ENCODE results near the gene TMED10.
A peak's percentile ranks its signal among the peaks of the same experiment; 100 is the strongest.

TMED10 gene

GRCh38 chr14:75168586-75169335 lies 7.7 kb downstream of the TMED10 start:
- ATAC-seq (replicated peaks; ENCODE audit: extremely low read depth, poor library complexity, severe bottlenecking) (no peak), DNase-seq (ENCODE audit: low spot score in 2 of 2) (no peak)
- no peak overlapping the region for H3K27ac Mint-ChIP-seq (ENCODE audit: low read depth)
- peaks cover 6% of the 10 kb centered on the region for H3K36me3 Mint-ChIP-seq (ENCODE audit: insufficient read depth)
- H3K4me1 Mint-ChIP-seq = peaks cover 73% of the 10 kb centered on the region
- H3K4me3 Mint-ChIP-seq = no peak overlapping the region
- no peaks in the 10 kb centered on the region for H3K9me3 Mint-ChIP-seq
- no peaks in the 10 kb centered on the region for H3K27me3 Mint-ChIP-seq

GRCh38 chr14:75167325-75167724 lies 9.1 kb downstream of the TMED10 start:
- ATAC-seq (replicated peaks; ENCODE audit: extremely low read depth, poor library complexity, severe bottlenecking) (no peak), DNase-seq (ENCODE audit: low spot score in 2 of 2) (no peak)
- H3K4me1 Mint-ChIP-seq = peaks cover 68% of the 10 kb centered on the region
- H3K4me3 Mint-ChIP-seq = no peak overlapping the region
- peaks cover 6% of the 10 kb centered on the region for H3K36me3 Mint-ChIP-seq (ENCODE audit: insufficient read depth)
- no peak overlapping the region for H3K27ac Mint-ChIP-seq (ENCODE audit: low read depth)
- no peaks in the 10 kb centered on the region for H3K9me3 Mint-ChIP-seq
- H3K27me3 Mint-ChIP-seq = no peaks in the 10 kb centered on the region

GRCh38 chr14:75165586-75166391 lies 10.6 kb downstream of the TMED10 start:
- DNase-seq (ENCODE audit: low spot score in 2 of 2) (no peak), ATAC-seq (replicated peaks; ENCODE audit: extremely low read depth, poor library complexity, severe bottlenecking) (no peak)
- no peak overlapping the region for H3K4me3 Mint-ChIP-seq
- peaks cover 10% of the 10 kb centered on the region for H3K36me3 Mint-ChIP-seq (ENCODE audit: insufficient read depth)
- H3K27ac Mint-ChIP-seq (ENCODE audit: low read depth) = no peak overlapping the region
- H3K27me3 Mint-ChIP-seq = no peaks in the 10 kb centered on the region
- H3K4me1 Mint-ChIP-seq = peaks cover 68% of the 10 kb centered on the region
- no peaks in the 10 kb centered on the region for H3K9me3 Mint-ChIP-seq

GRCh38 chr14:75164809-75165208 lies 11.6 kb downstream of the TMED10 start:
- H3K4me1 Mint-ChIP-seq = peaks cover 68% of the 10 kb centered on the region
- peaks cover 12% of the 10 kb centered on the region for H3K36me3 Mint-ChIP-seq (ENCODE audit: insufficient read depth)
- no peak overlapping the region for H3K4me3 Mint-ChIP-seq
- no peak overlapping the region for H3K27ac Mint-ChIP-seq (ENCODE audit: low read depth)
- H3K9me3 Mint-ChIP-seq = no peaks in the 10 kb centered on the region
- H3K27me3 Mint-ChIP-seq = no peaks in the 10 kb centered on the region
- ATAC-seq (replicated peaks; ENCODE audit: extremely low read depth, poor library complexity, severe bottlenecking) (no peak), DNase-seq (ENCODE audit: low spot score in 2 of 2) (no peak)

GRCh38 chr14:75163677-75164076 lies 12.7 kb downstream of the TMED10 start:
- Mint-ChIP-seq H3K4me3 (no peak overlapping the region), H3K27me3 (no peaks in the 10 kb centered on the region), H3K9me3 (no peaks in the 10 kb centered on the region), H3K4me1 (peaks cover 69% of the 10 kb centered on the region), H3K36me3 (ENCODE audit: insufficient read depth) (peaks cover 11% of the 10 kb centered on the region), H3K27ac (ENCODE audit: low read depth) (no peak overlapping the region)
- ATAC-seq (replicated peaks; ENCODE audit: extremely low read depth, poor library complexity, severe bottlenecking) (no peak), DNase-seq (ENCODE audit: low spot score in 2 of 2) (no peak)

- no peaks in the 10 kb centered on the region for H3K9me3 Mint-ChIP-seq
- no peak overlapping the region for H3K4me3 Mint-ChIP-seq
- H3K27me3 Mint-ChIP-seq = no peaks in the 10 kb centered on the region
- H3K4me1 Mint-ChIP-seq = peaks cover 59% of the 10 kb centered on the region
- peaks cover 8% of the 10 kb centered on the region for H3K36me3 Mint-ChIP-seq (ENCODE audit: insufficient read depth)
- H3K27ac Mint-ChIP-seq (ENCODE audit: low read depth) = peak overlapping the region; percentile 48
- DNase-seq (ENCODE audit: low spot score in 2 of 2) (no peak), ATAC-seq (replicated peaks; ENCODE audit: extremely low read depth, poor library complexity, severe bottlenecking) (no peak)
Measured at GRCh38 chr14:75162631-75163030, 13.8 kb downstream of the TMED10 start.

GRCh38 chr14:75158843-75159614 lies 17.4 kb downstream of the TMED10 start:
- H3K36me3 Mint-ChIP-seq (ENCODE audit: insufficient read depth) = peaks cover 8% of the 10 kb centered on the region
- no peak for DNase-seq (ENCODE audit: low spot score in 2 of 2)
- no peak overlapping the region for H3K4me3 Mint-ChIP-seq
- no peaks in the 10 kb centered on the region for H3K9me3 Mint-ChIP-seq
- no peaks in the 10 kb centered on the region for H3K27me3 Mint-ChIP-seq
- ATAC-seq (replicated peaks; ENCODE audit: extremely low read depth, poor library complexity, severe bottlenecking) = no peak
- peaks cover 57% of the 10 kb centered on the region for H3K4me1 Mint-ChIP-seq
- H3K27ac Mint-ChIP-seq (ENCODE audit: low read depth) = no peak overlapping the region

GRCh38 chr14:75156901-75157300 lies 19.5 kb downstream of the TMED10 start:
- Mint-ChIP-seq H3K27ac (ENCODE audit: low read depth) (no peak overlapping the region), H3K4me1 (peaks cover 53% of the 10 kb centered on the region), H3K27me3 (no peaks in the 10 kb centered on the region), H3K4me3 (peak overlapping the region; percentile 19), H3K36me3 (ENCODE audit: insufficient read depth) (peaks cover 8% of the 10 kb centered on the region), H3K9me3 (no peaks in the 10 kb centered on the region)
- DNase-seq (ENCODE audit: low spot score in 2 of 2) = no peak
- peak; percentile 65 for ATAC-seq (replicated peaks; ENCODE audit: extremely low read depth, poor library complexity, severe bottlenecking)

GRCh38 chr14:75156111-75156510 lies 20.3 kb downstream of the TMED10 start:
- Mint-ChIP-seq H3K27me3 (no peaks in the 10 kb centered on the region), H3K9me3 (no peaks in the 10 kb centered on the region), H3K4me3 (no peak overlapping the region), H3K4me1 (peaks cover 53% of the 10 kb centered on the region), H3K27ac (ENCODE audit: low read depth) (no peak overlapping the region), H3K36me3 (ENCODE audit: insufficient read depth) (peaks cover 7% of the 10 kb centered on the region)
- ATAC-seq (replicated peaks; ENCODE audit: extremely low read depth, poor library complexity, severe bottlenecking) (no peak), DNase-seq (ENCODE audit: low spot score in 2 of 2) (no peak)

- DNase-seq (ENCODE audit: low spot score in 2 of 2) = no peak
- Mint-ChIP-seq H3K4me3 (no peak overlapping the region), H3K27me3 (no peaks in the 10 kb centered on the region), H3K4me1 (peaks cover 44% of the 10 kb centered on the region), H3K9me3 (no peaks in the 10 kb centered on the region), H3K27ac (ENCODE audit: low read depth) (no peak overlapping the region), H3K36me3 (ENCODE audit: insufficient read depth) (peaks cover 7% of the 10 kb centered on the region)
- ATAC-seq (replicated peaks; ENCODE audit: extremely low read depth, poor library complexity, severe bottlenecking) = no peak
Measured at GRCh38 chr14:75155169-75155568, 21.2 kb downstream of the TMED10 start.

- no peak overlapping the region for H3K4me3 Mint-ChIP-seq
- H3K27ac Mint-ChIP-seq (ENCODE audit: low read depth) = no peak overlapping the region
- peaks cover 43% of the 10 kb centered on the region for H3K4me1 Mint-ChIP-seq
- no peaks in the 10 kb centered on the region for H3K27me3 Mint-ChIP-seq
- H3K9me3 Mint-ChIP-seq = no peaks in the 10 kb centered on the region
- ATAC-seq (replicated peaks; ENCODE audit: extremely low read depth, poor library complexity, severe bottlenecking) (no peak), DNase-seq (ENCODE audit: low spot score in 2 of 2) (no peak)
- H3K36me3 Mint-ChIP-seq (ENCODE audit: insufficient read depth) = peaks cover 10% of the 10 kb centered on the region
Measured at GRCh38 chr14:75153295-75153694, 23.1 kb downstream of the TMED10 start.

- Mint-ChIP-seq H3K4me3 (no peak overlapping the region), H3K9me3 (no peaks in the 10 kb centered on the region), H3K4me1 (peaks cover 40% of the 10 kb centered on the region), H3K27me3 (no peaks in the 10 kb centered on the region), H3K36me3 (ENCODE audit: insufficient read depth) (peaks cover 17% of the 10 kb centered on the region), H3K27ac (ENCODE audit: low read depth) (no peak overlapping the region)
- DNase-seq (ENCODE audit: low spot score in 2 of 2) = no peak
- no peak for ATAC-seq (replicated peaks; ENCODE audit: extremely low read depth, poor library complexity, severe bottlenecking)
Measured at GRCh38 chr14:75151851-75152250, 24.6 kb downstream of the TMED10 start.

Data from central memory CD8-positive, alpha-beta T cell (primary cell).